GM20431 (cell line): ENCODE results near the gene CLSTN2.

Experiments used
- in situ Hi-C: fragments of 300-500 bp; cut with MseI, MboI; formaldehyde crosslinking; loops from one replicate; pipeline ENCODE4 v1.15.0; 2020; ENCODE audit warnings: low sequenced_read_pairs; ENCODE audit not compliant: unreplicated experiment

CLSTN2 gene

GRCh38 chr3:140580746-140581145, 645.8 kb downstream of the CLSTN2 start:
- in situ Hi-C loops: no loop called here

- in situ Hi-C loops: no loop called here
These were observed 649.6 kb downstream of the CLSTN2 start for GRCh38 chr3:140584549-140584948.

DNA sequence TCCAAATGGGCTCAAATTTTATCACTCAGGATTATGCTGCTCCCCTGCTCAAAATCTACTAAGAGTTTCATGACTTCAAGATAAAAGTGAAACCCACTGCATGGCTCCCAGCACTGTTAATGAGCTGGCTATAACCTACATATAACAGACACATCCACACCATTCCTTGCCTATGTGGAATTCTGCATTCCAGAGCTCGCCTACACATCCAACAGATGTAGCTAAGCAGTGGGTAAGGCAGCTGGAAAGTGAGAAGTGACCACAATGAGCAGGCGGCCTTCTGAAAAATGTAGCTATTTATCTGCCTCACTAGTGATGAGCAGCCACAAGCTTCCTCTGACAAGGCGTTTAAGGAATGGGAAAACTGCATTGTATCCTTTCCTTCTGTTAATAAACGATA, 650.8 kb downstream of the CLSTN2 start:
- in situ Hi-C loops: no loop called here

- in situ Hi-C loops: no loop called here
These were observed 651.3 kb downstream of the CLSTN2 start for GRCh38 chr3:140586311-140586710.

DNA sequence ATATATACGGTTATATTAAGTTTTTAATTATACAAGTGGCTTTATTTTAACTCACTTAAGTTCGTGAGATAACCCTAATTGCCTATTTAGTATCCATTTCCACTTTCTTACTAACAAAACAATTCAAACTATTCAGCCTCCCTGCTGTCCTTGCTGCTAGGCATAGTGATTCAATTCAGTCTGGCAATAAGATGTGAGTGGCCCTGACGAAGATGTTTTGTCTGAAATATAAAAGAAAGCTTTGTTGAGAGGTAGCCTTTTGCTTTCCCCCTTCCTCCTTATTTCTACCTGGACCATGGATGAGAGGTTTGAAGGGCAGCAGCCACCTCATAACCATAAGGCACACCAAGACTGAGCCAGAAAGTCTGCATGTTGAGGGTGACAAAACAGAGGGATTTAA, 653.6 kb downstream of the CLSTN2 start:
- in situ Hi-C loops: no loop called here

DNA sequence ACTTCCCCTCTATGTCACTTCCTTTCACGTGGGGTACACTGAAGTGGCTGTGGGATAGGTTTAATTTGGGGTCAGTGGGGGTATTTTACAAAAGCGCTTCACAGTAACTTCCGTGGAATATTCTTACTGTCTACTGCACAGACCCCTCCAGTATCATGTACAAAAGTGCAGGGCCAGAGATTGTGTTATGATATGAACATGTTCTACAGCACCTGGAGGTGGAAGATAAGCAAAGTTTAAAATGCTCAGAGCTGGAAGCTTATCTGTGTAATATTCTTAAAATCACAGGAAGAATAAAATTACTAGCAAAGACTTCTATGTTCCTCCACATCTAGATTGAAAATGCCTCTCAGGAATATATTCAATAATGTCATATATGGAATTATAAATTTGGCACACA, 658.8 kb downstream of the CLSTN2 start:
- in situ Hi-C loops: no loop called here

DNA sequence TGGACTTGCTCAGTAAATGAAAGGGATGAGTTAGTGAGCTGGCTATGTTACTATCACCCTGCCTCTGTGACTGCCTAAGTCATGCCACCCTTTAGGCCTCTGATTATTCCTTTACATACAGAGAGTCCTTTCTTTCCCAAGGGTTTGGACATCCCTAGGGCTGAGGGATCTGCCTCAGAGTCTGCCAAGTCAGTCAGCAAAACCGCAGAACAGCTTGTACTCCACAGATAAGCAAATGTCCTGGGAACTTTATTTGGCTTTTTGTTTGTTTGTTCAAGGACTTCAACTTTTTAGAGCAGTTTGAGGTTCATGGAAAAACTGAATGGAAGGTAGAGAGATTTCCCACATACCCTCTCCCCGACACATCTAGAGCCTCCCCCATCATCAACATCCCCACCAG, 660.3 kb downstream of the CLSTN2 start:
- in situ Hi-C loops: no loop called here

DNA sequence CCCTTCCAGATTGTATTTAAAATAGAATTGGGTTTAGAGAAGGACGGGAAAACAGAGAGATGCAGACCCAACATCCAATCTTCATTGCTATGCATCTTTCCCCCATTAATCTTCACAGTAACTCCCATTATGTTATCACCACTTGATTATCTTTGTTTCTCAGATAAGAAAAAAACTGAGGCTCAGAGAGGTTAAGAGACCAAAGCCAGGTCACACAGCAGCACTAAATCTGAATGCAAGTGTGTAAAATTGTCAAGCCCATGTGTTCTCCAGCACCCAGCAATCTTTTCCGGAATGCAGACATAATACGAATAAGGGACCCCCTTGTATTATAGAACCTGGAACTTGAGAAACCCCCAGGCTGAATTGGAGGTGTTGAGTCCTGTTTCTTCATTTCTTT, 662.4 kb downstream of the CLSTN2 start:
- in situ Hi-C loops: no loop called here

DNA sequence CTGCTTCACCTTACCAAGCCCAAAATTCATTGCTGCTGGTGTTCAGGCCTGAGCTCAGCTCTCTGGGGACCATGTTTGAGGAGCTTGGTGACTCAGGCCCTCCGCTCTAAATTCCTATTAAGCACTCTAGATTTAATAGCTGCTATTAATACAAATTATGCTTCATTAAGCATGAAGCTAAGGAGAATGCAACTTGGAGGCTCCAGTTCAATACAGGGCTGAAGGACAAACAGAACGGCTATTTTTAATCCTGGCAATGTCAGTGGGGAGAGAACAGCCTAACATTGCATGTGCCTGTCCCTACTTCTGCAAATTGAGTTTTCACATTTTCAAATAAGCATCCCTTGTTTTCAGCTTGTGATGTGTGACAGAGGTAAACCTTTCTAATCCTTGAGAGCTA, 662.8 kb downstream of the CLSTN2 start:
- in situ Hi-C loops: no loop called here

GRCh38 chr3:140599009-140599408, 664.0 kb downstream of the CLSTN2 start:
- in situ Hi-C loops: no loop called here

- in situ Hi-C loops: no loop called here
These were observed 664.5 kb downstream of the CLSTN2 start for GRCh38 chr3:140599496-140599895.

GRCh38 chr3:140601881-140602280, 666.9 kb downstream of the CLSTN2 start:
- in situ Hi-C loops: no loop called here

GRCh38 chr3:140602781-140603180, 667.8 kb downstream of the CLSTN2 start:
- in situ Hi-C loops: no loop called here

DNA sequence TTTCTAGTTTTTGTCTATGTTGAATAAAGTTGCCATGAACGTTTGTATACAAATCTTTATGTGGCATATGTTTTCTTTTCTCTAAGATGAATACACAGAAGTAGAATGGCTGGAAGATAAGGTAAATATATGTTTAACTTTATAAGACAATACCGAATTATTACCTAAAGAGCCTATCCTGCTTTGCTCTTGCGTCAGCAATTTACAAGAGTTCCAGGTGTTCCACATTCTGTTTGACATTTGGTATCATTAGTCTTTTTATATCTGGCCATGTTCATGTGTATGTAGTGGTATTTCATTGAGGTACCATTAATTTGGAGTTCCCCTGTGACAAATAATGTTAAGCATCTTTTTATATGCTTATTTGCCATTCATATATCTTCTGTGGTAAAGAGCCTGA, 668.8 kb downstream of the CLSTN2 start:
- in situ Hi-C loops: no loop called here

- in situ Hi-C loops: no loop called here
These were observed 675.6 kb downstream of the CLSTN2 start for GRCh38 chr3:140610544-140610943.

DNA sequence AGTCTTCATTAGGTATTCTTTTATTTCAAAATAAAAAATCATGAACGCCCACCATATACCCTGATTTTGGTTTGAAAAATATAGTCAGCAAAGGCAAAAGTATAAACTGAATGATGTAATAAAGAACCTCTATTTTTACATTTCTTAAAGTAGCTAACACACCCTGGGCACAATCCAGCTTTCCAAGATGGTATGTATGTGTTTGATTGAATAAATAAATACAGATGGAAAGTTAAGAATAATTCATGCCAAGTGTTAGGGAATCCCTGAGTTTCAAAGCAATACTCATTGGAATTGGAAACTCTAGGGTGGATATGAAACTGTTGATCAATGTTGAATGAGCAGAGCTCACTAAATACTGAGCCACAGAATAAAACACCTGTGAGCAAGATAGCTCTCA, 679.0 kb downstream of the CLSTN2 start:
- in situ Hi-C loops: no loop called here

DNA sequence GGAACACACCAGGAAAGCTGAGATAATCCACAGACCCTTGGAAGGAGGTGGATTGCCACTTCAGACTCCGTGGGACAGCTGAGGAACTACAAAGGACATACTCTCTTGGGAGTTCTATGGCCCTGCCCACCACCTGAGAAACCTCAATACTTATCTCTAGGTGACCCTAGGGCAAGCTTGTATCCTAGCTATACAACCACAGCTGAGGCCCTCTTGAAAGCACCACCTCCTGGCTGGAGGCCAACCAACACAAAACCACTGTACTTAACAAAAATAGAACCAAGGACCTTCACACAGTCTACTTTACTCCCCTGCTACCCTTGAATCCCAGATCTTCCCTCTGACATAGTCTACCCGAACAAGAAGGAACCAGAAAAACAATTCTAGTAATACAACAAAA, 682.1 kb downstream of the CLSTN2 start:
- in situ Hi-C loops: no loop called here

- in situ Hi-C loops: no loop called here
These were observed 691.9 kb downstream of the CLSTN2 start for GRCh38 chr3:140626856-140627255.
